ENCODE data around the gene ECEL1.

The ECEL1 gene

GRCh38 chr2:232498452-232498851 is 10.8 kb upstream of the ECEL1 start:
- no peak for DNase-seq (ENCODE audit: low read depth in 2 of 2)

- DNase-seq (ENCODE audit: low read depth in 2 of 2): no peak
These were observed 9.7 kb upstream of the ECEL1 start for GRCh38 chr2:232497348-232497747.

- no peak for DNase-seq (ENCODE audit: low read depth in 2 of 2)
These were observed 9.1 kb upstream of the ECEL1 start for GRCh38 chr2:232496501-232497270.

- DNase-seq (ENCODE audit: low read depth in 2 of 2): no peak
These were observed 7.7 kb upstream of the ECEL1 start for GRCh38 chr2:232495292-232495691.

- no peak for DNase-seq (ENCODE audit: low read depth in 2 of 2)
These were observed 6.9 kb upstream of the ECEL1 start for GRCh38 chr2:232494542-232494941.

- no peak for DNase-seq (ENCODE audit: low read depth in 2 of 2)
These were observed 6.3 kb upstream of the ECEL1 start for GRCh38 chr2:232493701-232494474.

GRCh38 chr2:232492963-232493700 is 5.5 kb upstream of the ECEL1 start:
- no peak for DNase-seq (ENCODE audit: low read depth in 2 of 2)

GRCh38 chr2:232492236-232492848 is 4.7 kb upstream of the ECEL1 start:
- DNase-seq (ENCODE audit: low read depth in 2 of 2): no peak

GRCh38 chr2:232491139-232491780 is 3.6 kb upstream of the ECEL1 start:
- DNase-seq (ENCODE audit: low read depth in 2 of 2): no peak

GRCh38 chr2:232490221-232491138 is 2.8 kb upstream of the ECEL1 start:
- no peak for DNase-seq (ENCODE audit: low read depth in 2 of 2)

- DNase-seq (ENCODE audit: low read depth in 2 of 2): no peak
These were observed 2.0 kb upstream of the ECEL1 start for GRCh38 chr2:232489516-232490220.

- DNase-seq (ENCODE audit: low read depth in 2 of 2): no peak
These were observed 1.2 kb upstream of the ECEL1 start for GRCh38 chr2:232488721-232489300.

GRCh38 chr2:232488097-232488711 is 570 bp upstream of the ECEL1 start:
- no peak for DNase-seq (ENCODE audit: low read depth in 2 of 2)

- no peak for DNase-seq (ENCODE audit: low read depth in 2 of 2)
These were observed 863 bp downstream of the ECEL1 start for GRCh38 chr2:232486558-232487384.

- DNase-seq (ENCODE audit: low read depth in 2 of 2): no peak
These were observed 1.7 kb downstream of the ECEL1 start for GRCh38 chr2:232485757-232486557.

GRCh38 chr2:232485348-232485756 is 2.3 kb downstream of the ECEL1 start:
- no peak for DNase-seq (ENCODE audit: low read depth in 2 of 2)

All from fibroblast of skin of left quadriceps (primary cell).